A673 (cell line): Measurements from ENCODE around the gene SLC26A1.

Source experiments
- EZH2 ChIP-seq: fragments of 200-600 bp; sonication (generic); IDR thresholded peaks from 2 replicates; pipeline ENCODE4 v1.6.1; 2017; ENCODE audit warnings: borderline replicate concordance, low read depth, mild to moderate bottlenecking, mixed read lengths, antibody characterized with exemption, low read length; ENCODE audit not compliant: poor library complexity, severe bottlenecking
- TF ChIP-seq, protein P1 (sequence below): fragments of 300-800, 200-600 bp; sonication (generic); conservative IDR thresholded peaks from 2 replicates; pipeline ENCODE4 v1.5.1; 2017; ENCODE audit warnings: low read depth, mild to moderate bottlenecking, antibody characterized with exemption, low read length, moderate library complexity, mixed read lengths

DNA sequence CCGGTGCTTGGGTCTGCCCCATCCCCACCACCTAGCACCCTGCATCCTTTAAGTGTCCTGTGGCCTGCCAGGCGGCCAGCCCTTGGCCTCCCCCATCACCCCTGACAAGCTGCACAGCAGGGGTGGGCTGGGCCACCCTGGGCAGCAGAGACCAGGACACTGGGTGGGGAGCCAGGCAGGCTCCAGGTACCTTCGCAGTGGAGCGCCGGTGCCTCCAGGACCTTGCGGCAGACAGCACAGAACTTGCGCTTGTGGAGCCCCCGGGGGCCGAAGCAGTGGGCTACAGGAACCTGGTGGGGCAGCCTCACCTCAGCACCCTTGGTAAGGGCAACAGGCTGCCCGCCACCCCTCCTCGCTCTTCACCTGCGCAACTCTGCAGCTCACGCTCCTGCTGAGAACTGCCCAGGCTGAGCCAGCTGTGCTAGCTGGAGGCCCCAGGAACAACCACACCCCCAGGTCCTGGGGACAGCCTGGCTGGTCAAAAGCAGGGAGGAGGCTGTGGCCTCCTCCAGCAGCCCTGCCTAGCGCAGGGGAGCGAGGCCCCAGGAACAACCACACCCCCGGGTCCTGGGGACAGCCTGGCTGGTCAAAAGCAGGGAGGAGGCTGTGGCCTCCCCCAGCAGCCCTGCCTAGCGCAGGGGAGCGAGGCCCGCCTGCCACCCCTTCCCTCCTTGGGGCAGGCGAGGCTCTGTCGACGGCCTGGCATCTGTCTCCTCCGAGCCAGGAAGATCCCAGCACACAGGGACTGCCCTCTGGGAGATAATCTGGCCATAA lies 24.4 kb downstream of the SLC26A1 start:
- TF ChIP-seq, protein P1, sequence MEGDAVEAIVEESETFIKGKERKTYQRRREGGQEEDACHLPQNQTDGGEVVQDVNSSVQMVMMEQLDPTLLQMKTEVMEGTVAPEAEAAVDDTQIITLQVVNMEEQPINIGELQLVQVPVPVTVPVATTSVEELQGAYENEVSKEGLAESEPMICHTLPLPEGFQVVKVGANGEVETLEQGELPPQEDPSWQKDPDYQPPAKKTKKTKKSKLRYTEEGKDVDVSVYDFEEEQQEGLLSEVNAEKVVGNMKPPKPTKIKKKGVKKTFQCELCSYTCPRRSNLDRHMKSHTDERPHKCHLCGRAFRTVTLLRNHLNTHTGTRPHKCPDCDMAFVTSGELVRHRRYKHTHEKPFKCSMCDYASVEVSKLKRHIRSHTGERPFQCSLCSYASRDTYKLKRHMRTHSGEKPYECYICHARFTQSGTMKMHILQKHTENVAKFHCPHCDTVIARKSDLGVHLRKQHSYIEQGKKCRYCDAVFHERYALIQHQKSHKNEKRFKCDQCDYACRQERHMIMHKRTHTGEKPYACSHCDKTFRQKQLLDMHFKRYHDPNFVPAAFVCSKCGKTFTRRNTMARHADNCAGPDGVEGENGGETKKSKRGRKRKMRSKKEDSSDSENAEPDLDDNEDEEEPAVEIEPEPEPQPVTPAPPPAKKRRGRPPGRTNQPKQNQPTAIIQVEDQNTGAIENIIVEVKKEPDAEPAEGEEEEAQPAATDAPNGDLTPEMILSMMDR = no peak
- no peak for TF ChIP-seq EZH2
